IPS DF 4.7 (cell line): ENCODE results near the gene ENPP6.
"Not testable (repeated sequence)": the region's sequence is repeated elsewhere in the genome, so short reads cannot be mapped to it uniquely, and the experiment has no call there.

ENCODE experiments used
- DNase-seq: peaks from one replicate; pipeline ENCODE4 v3.0.0-alpha.2; 2013; ENCODE audit warnings: low spot score; ENCODE audit errors: extremely low read depth

Gene ENPP6

DNA sequence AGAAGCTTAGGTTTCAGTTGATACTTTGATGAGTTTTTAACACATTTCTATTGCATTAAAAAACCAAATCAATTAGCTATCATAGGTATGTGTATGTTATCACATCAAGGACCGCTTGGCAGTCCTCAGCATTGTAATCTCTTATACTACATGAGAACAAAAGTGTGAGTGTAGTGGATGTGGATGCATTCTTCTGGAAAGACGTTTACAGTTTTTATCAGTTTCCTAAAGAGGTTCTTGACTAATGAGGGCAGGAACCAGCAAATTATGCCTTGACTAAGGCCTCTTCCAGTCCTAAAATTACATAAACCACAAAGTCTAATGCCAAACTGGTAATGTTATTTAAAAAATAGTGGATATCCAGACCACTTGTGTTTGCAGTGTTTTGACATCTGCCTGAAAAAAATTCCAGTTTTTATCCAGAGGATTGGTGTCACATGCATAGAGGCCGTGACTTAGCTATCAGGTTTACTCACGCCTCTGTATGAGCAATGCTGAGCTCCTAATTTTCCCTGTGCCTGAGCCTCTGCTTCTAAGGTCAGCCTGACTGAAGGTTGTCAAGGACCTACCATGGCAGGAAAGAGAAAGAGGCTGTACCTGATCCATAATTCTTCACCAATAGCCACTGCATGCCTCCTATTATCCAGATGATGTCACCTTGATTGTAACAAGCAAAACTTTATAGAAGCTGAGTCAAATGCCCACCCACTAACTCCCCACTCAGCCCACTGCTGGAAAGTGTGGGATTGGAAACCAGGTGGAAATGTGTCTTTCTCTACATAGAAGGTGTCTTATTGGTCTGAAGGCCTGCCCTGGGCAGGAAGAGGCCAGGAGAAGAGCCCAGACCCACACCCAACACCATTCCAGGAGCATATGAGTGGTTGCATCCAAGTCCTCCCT, 68.7 kb downstream of the ENPP6 start:
- no peak for DNase-seq

DNA sequence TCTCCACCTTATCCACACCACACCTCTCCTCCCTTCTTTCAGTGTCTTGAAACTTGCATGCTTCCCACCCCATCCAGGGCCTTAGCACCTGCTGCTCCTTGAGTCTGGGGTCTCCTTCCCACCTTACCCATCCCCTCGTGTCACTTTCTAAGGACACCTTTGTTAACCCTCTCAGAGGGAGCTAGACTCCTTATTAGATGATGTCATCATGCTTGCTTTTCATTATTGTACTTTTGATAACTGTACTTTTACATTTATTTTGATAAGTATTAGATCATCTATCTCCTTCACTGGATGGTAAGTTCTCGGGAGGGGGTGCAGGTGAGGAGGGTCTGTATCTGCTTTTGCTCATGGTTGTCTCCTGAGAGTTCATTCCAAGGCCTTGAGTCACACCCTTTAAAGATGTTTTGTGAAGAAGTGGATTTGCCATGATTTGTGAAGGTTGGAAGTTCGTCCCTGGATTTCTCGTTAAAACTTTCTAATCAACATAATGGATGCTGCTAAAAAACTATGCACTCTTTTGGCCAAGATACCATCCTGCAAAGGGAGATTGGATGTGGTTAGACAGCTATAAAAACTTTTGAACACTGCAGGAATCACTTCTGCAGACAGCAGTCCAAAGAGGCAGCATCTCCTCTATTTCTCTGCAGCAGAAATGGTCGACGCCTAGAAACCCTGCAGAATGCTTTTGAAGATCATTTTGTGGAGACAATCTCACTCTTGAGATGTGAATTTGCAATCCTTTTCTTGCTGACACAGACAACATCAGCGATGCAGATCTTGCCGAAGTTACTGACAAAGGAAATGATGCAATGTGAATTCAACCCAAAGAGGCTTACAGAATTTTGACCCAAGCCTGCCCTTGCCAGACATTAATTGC, 69.6 kb downstream of the ENPP6 start:
- no peak for DNase-seq

DNA sequence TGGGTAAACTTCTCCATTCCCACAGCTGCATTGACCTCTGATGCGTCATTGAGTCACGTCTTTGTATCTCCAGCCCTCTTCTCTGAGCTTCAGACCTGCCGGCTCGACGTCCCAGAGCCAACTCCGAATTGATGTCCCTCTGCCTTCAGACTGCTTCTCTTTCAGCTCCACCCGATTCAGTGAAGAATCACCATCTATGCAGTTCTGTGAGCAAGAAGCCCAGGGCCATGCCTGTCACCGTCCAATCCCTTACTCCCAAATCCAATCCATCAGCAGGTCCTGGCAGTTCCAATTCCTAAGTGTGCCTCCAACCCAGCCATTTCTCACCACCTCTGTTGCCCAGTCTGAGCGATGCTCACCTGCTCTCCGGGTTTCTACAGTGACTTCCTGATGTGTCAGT, 70.7 kb downstream of the ENPP6 start:
- DNase-seq: no peak

DNA sequence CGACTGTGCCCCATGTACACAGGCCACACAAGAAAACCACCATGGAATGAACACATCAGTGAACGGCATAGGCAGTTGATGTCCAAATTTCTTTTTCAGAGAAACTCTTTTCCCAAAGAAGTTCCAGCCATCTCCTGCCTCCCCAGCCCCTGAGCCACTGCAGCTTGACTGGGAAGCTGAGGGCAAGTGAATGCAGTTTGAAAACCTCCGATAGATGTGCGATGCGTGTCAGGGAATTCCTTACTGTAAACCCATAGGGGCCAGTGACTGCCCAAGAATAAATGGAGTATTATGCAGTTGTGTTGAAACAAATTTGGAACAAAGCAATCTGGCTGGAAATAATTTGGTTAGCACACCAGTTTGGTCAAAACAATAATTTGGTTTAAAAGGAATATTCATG, 72.1 kb downstream of the ENPP6 start:
- no peak for DNase-seq

DNA sequence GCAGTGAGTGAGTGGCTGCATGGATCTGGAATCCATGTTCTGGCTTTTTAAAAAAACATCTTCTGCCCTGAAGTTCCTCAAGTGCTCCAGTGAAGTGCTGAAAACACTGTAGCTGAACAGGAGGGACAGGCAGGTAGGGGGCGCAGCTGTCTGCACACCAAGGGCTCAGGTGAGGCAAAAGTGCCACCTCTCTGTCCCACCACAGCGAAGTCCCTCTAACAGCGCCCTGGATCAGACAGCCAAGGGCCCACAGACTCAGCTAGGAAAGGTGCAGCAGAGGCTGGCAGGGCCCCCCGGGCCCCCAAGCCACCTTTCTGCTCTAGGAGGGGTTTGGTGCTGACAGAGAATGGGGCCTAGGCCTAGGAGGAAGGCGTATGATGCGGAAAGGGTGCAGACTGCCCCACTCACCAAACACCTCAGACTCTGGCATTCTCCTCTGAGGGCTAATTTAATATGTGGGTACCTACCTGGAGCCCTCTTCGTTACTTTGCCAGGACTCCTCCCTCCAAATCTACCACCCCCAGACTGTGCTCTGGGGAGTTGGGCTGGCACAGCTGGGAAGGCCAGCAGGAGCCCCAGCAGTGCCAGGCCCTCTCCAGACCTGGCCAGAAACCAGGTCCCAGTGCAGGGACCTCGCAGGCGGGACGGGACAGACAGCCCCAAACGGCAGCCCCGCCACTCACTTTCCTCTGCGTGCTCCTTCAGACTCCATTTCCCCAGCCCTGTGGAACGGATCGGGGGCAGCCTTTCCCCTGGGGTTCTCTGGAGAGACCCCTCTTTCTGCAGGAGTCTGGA, 73.7 kb downstream of the ENPP6 start:
- DNase-seq: no peak

GRCh38 chr4:184142121-184143000, 75.3 kb downstream of the ENPP6 start:
- DNase-seq: no peak

GRCh38 chr4:184140901-184141300, 76.8 kb downstream of the ENPP6 start:
- not testable (repeated sequence) for DNase-seq

DNA sequence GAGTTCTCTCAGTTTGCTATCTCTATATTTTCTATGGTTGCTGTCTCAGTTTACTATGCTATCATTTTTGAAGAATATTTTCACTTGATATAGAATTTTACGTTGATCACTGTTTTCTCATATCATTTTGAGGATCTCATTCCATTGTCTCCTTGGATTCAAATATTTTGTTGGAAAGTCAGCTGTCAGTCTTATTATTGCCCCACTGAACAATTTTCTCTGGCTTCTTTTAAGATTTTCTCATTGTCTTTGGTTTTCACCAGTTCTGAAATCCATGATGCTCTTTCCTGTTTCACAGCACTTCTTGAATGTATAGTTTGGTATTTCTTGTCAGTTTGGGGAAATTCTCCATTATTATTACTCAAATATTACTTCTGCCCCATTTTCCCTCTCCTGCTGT, 81.1 kb downstream of the ENPP6 start:
- DNase-seq: no peak

GRCh38 chr4:184126800-184127199, 90.9 kb downstream of the ENPP6 start:
- no peak for DNase-seq

DNA sequence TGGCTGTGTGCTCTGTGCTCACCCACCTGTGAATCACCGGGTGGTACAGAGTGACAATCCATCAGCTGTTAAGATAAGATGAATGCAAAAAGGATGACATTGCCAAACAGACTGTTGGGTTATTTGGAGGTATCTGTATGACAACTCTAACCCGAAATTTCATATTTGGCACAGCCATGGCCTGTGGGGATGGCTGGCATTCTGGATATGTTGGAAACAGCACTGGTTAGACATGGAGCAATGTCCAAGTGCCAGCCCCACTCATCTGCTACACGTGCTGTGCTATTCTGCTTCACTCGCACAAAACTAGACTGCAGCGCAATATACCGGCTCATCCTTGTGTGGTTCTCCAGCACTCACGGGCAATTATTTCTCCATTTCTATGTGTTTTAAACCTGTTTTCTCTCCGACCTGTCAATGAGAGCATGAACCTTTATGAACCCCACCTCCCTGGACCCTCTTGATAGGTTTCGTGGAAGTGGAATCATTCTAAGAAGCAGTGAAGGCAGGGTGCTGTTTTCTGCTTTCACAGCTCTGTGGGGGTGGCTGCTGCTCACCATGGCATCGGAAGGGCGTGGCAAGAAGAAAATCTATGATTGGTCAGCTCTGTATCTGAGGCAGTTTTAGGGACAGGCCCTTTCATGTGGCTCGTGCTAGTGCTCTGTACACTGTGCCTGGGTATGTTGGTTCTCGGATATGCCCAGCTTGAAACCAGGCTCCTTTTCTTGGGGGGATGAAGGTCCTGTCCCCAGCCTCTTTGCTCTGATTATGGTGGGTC, 94.9 kb downstream of the ENPP6 start:
- no peak for DNase-seq

DNA sequence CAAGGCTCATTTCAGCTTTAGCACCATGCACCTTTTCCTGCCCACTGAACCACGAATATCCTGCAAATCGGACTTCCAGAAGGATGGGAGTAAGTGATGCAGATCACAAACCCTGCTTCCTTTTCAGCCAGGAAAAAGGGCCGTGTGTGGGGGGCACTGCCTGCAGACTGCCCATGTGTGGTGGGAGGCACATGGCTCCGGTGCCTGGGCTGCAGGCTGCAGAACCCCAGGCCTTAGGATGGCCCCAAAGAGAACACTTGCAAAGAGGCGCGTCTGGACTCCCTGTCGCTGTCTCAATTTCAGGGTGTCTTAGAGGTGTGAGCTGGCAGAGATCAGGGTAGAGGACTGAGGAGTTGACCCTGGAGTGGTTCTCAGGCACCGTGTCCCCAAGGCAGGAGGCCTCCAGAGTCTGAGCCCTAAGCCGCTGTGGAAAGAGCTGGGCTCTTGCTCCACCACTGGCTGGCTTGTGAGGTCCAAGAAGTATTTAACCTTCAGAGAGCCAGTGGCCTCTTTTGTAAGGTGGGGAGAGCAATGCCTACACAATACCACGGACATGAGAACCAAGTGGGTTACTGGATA, 97.0 kb downstream of the ENPP6 start:
- no peak for DNase-seq

DNA sequence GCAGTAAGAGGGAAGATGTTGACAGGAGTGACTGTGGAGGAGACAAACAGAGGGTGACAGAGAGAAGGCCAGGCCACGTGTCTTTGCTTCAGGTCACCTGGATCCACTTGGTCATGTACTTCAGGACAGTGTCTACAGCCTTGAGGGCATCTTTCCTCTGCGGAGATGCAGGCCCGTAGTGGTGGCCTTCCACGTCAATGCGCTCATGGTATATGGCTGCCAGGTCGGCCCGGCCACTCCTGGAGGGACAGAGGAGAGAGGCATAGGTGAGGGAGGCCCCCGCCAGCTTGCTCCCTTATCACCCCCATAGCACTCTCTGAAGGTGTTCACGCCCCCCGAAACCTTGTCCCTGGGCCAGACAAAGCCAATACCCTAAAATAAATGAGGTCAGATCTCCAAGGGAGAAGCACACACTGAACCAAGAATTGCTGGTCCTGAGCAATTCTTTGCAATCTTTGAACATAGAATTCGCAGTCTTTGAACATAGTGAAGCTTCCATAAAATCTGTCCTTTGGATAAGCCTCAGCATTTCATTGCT, 99.9 kb downstream of the ENPP6 start:
- DNase-seq: no peak

DNA sequence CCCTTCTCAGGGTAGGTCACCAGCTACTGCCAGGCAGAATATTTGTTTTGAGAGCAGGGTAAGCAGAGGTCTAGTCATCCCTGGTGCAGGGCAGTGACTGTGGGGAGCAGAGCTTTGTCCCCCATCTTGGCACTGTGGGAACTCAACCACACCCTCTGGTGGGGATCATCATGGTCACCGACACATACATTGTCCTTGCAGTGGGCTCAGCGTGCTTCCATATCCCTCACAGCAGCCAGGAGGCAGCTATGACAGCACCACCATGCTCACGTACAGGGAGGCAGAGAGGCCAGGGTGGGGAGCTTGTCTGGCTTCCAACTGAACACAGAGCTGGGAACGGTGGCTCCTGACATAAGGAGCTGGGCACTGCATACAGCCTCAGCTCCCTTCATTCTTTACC, 102.3 kb downstream of the ENPP6 start:
- DNase-seq: no peak

- no peak for DNase-seq
These were observed 103.2 kb downstream of the ENPP6 start for GRCh38 chr4:184114431-184114830.

GRCh38 chr4:184112006-184112550, 105.6 kb downstream of the ENPP6 start:
- DNase-seq: no peak

- DNase-seq: no peak
These were observed 106.3 kb downstream of the ENPP6 start for GRCh38 chr4:184111233-184111832.

DNA sequence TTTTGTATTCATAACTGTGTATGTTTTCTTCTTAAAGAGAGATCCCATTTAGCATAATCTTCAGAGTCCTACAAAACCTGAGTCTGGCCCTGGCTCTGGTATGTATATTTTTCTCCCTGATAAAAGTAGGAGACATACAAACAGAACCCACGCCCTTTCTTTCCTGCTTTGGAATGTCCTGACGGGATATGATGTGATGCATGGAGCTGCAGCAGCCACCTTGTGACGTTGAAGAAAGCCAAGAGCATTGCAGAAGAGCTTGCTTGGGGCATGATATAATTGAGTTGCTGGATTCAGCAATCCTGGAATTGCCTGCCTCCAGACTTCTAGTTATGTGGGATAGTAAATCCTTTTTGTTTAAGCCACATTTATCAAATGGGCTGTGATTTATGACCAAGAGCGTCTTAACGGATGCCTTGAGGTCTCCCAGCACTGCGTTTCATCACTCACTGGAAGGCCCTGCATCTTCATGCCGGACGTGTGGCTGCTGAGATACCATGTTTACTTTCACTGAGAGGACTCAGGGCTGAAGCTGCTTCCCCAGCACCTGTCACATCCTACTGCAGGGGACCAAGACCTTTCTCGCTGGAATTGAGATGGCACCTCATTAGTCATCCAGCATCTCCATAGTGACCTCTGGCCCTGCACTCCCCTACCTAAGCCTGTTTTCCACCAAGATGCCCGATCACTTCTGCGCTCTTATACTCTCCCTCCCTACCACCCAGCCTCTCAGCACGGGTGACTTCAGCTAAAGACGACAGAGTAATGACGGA, 107.0 kb downstream of the ENPP6 start:
- no peak for DNase-seq
